GM12892 (cell line): ENCODE results near the gene TMCC1.

Experiments used
- DNase-seq: peaks from one replicate; pipeline ENCODE4 v3.0.0; 2011; ENCODE audit not compliant: insufficient read length
- FAIRE-seq: peaks from 2 replicates; lab custom pipeline; 2011; peaks lifted over from hg19 to GRCh38; lab: Jason Lieb, UNC
- POLR2A ChIP-seq: IDR thresholded peaks from 2 replicates; pipeline ENCODE4 v1.6.1; 2011; ENCODE audit warnings: low read depth, low read length, control low read depth
- POLR2AphosphoS5 ChIP-seq: IDR thresholded peaks from 2 replicates; pipeline ENCODE4 v1.6.1; 2011; ENCODE audit warnings: low read depth, low read length, control low read depth
- TAF1 ChIP-seq: IDR thresholded peaks from 2 replicates; pipeline ENCODE4 v1.6.1; 2011; ENCODE audit warnings: low read depth, mild to moderate bottlenecking, control low read depth, low read length, borderline replicate concordance

TMCC1 gene

GRCh38 chr3:129603991-129604749 is 289.3 kb downstream of the TMCC1 start:
- FAIRE-seq (no peak), DNase-seq (no peak)
- TF ChIP-seq TAF1 = no peak
- no peak for TF ChIP-seq POLR2A
- no peak for TF ChIP-seq POLR2AphosphoS5

DNA sequence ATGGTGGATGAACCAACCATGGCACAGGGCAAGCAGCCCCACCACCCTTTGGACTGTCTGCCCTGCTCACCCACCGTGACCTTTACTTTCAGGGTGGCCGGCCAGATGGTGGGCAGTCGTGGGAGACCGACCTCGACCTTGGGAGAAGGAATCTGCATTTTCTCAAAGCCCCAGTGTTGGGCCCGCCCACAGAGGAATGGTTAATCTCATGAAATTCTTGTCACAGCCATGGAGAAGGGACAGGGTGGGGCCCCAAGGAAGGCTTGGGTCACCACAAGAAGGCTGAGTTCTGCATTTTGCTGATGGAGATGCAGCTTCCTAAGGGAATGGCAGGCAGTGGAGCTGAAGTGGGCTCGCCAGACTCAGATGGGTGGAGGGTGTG is 290.0 kb downstream of the TMCC1 start:
- TF ChIP-seq POLR2AphosphoS5 (no peak), TAF1 (no peak), POLR2A (no peak)
- FAIRE-seq = no peak
- DNase-seq = no peak

DNA sequence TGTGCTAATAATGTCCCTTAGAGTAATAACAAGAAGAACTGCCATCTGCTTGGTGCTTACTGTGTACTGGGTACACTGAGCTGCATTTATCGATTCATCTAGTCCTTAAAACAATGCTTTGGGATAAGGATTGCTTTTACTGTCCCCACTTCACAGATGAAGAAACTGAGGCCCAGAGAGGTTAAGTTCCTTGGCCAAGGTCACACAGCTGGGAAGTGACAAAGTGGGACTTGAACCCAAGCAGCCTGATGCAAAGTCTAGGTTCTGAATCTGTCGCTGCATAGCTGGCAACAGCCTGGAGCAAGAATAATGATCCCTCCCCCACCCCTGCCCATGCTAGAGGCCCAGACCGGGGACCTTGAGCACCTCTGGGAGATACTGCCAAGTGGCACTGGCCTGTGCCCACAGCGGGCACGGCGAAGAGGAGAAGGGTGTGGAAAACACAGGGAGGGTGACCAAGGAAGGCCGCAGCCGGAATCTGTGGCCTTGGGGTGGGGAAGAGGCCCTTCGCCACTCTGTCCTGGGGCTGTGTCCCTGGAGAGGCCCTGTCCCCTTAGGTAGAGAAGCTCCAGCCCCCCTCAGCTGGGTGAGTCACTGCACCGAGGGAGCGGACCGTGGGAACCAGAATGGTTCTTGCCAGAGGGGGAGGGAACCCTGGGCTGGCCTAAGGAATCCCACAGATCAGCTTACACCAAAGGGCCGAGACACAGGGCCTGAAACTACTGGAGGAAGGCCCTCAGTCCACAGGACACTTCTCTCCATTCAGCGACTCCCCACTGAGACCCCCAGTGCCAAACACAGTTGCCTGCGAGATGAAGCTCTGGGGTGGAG is 290.6 kb downstream of the TMCC1 start:
- no peak for TF ChIP-seq POLR2AphosphoS5
- no peak for TF ChIP-seq TAF1
- no peak for TF ChIP-seq POLR2A
- no peak for DNase-seq
- FAIRE-seq = no peak

DNA sequence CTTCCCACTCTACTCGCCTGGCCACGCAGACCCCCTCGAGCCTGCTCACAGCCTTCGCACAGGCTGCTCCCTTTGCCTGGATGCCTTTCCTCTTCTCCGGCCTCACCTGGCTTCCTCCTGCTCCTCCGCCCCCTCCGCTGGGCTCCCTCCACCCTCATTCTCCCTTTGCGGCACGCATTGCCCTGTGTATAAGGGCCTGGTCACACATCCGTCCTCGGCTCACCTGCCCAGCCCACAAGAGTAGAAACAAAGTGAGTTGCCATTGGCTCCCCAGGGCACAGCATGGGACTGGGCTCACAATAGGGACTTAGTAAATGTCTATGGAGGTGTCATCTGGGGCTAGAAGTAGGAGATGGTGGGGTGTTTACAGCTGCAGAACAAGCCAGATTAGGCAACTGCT is 291.2 kb downstream of the TMCC1 start:
- FAIRE-seq = no peak
- DNase-seq = no peak
- TF ChIP-seq POLR2AphosphoS5 = no peak
- no peak for TF ChIP-seq POLR2A
- no peak for TF ChIP-seq TAF1

GRCh38 chr3:129601713-129602112 is 291.8 kb downstream of the TMCC1 start:
- TF ChIP-seq POLR2AphosphoS5 = no peak
- TF ChIP-seq TAF1 = no peak
- no peak for TF ChIP-seq POLR2A
- FAIRE-seq = no peak
- no peak for DNase-seq

GRCh38 chr3:129600348-129600747 is 293.2 kb downstream of the TMCC1 start:
- FAIRE-seq (no peak), DNase-seq (no peak)
- TF ChIP-seq POLR2AphosphoS5 (no peak), POLR2A (no peak), TAF1 (no peak)

GRCh38 chr3:129599607-129600006 is 293.9 kb downstream of the TMCC1 start:
- TF ChIP-seq POLR2AphosphoS5 = no peak
- no peak for TF ChIP-seq TAF1
- no peak for TF ChIP-seq POLR2A
- DNase-seq = no peak
- no peak for FAIRE-seq

GRCh38 chr3:129599073-129599472 is 294.4 kb downstream of the TMCC1 start:
- TF ChIP-seq TAF1 (no peak), POLR2AphosphoS5 (no peak), POLR2A (no peak)
- DNase-seq (no peak), FAIRE-seq (no peak)

DNA sequence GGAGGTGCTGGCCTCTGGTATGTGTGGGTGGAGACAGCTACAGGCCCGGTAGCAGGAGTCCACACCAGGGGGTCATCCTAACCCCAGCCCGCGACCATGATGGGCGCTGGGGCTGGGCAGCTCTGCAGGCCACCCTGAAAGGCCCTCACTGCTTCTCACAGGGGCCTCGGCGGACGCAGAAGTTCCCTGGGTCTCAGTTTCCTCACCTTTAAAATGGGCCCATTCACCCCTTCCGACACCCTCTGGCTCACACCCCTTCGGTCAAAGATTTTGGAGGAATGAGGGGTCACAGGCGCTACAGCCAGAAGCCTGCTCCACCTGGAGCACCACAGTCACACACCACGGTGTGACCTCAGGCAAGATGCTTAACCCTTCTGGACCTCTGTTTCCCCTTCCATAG is 295.0 kb downstream of the TMCC1 start:
- no peak for DNase-seq
- TF ChIP-seq TAF1 = no peak
- no peak for TF ChIP-seq POLR2A
- TF ChIP-seq POLR2AphosphoS5 = no peak
- FAIRE-seq = no peak

GRCh38 chr3:129598000-129598381 is 295.5 kb downstream of the TMCC1 start:
- DNase-seq (no peak), FAIRE-seq (no peak)
- TF ChIP-seq POLR2A = no peak
- no peak for TF ChIP-seq POLR2AphosphoS5
- no peak for TF ChIP-seq TAF1
